Endodermal cell (in vitro differentiated cells): ENCODE data around the gene CFAP74. TPM values are rescaled to one million over a fixed set of nuclear protein-coding genes. Genes with fewer than 3 reads are reported as not detected.

Experiments used
- DNase-seq: peaks from one replicate; pipeline ENCODE4 v3.0.0-alpha.2; 2017
- H3K27ac ChIP-seq: 2 replicates; pipeline ENCODE4 v1.5.1; 2013; ENCODE audit warnings: mild to moderate bottlenecking, low read depth, low read length, moderate library complexity
- H3K27me3 ChIP-seq: 2 replicates; pipeline ENCODE4 v1.6.1; 2013; ENCODE audit warnings: mild to moderate bottlenecking, low read length, moderate library complexity; ENCODE audit not compliant: insufficient read depth, control insufficient read depth, poor library complexity, severe bottlenecking
- H3K36me3 ChIP-seq: 2 replicates; pipeline ENCODE4 v1.7.0; 2013; ENCODE audit warnings: mild to moderate bottlenecking, low read length, moderate library complexity; ENCODE audit not compliant: control insufficient read depth, insufficient read depth
- H3K4me1 ChIP-seq: one replicate; pipeline ENCODE4 v1.7.0; 2013; ENCODE audit warnings: low read length; ENCODE audit not compliant: control insufficient read depth, insufficient read depth
- H3K4me3 ChIP-seq: 2 replicates; pipeline ENCODE4 v1.5.1; 2013; ENCODE audit warnings: mild to moderate bottlenecking, low read length, moderate library complexity
- H3K9ac ChIP-seq: 2 replicates; pipeline ENCODE4 v1.6.1; 2013; ENCODE audit warnings: mild to moderate bottlenecking, low read length, moderate library complexity; ENCODE audit not compliant: poor library complexity, severe bottlenecking; ENCODE audit errors: extremely low read depth
- H3K9me3 ChIP-seq: 2 replicates; pipeline ENCODE4 v1.6.1; 2013; ENCODE audit warnings: mild to moderate bottlenecking, low read length, moderate library complexity; ENCODE audit not compliant: control insufficient read depth
- H3K27ac Mint-ChIP-seq: 2 replicates; pipeline ENCODE4 v1.8.0; 2020; ENCODE audit warnings: mixed read lengths
- H3K27me3 Mint-ChIP-seq: 2 replicates; pipeline ENCODE4 v1.8.0; 2021; ENCODE audit warnings: mild to moderate bottlenecking, mixed read lengths; ENCODE audit not compliant: insufficient read depth
- H3K36me3 Mint-ChIP-seq: 2 replicates; pipeline ENCODE4 v1.8.0; 2020; ENCODE audit warnings: low read depth, mixed read lengths
- H3K4me1 Mint-ChIP-seq: 2 replicates; pipeline ENCODE4 v1.8.0; 2020; ENCODE audit warnings: mixed read lengths
- H3K4me3 Mint-ChIP-seq: 2 replicates; pipeline ENCODE4 v1.8.0; 2020; ENCODE audit warnings: mild to moderate bottlenecking, moderate library complexity, mixed read lengths
- H3K9me3 Mint-ChIP-seq: 2 replicates; pipeline ENCODE4 v1.8.0; 2020; ENCODE audit warnings: mild to moderate bottlenecking, mixed read lengths
- CTCF ChIP-seq: fragments of 200-600 bp; sonication (generic); conservative IDR thresholded peaks from 2 replicates; pipeline ENCODE4 v1.5.0; 2021; ENCODE audit warnings: antibody characterized with exemption, mild to moderate bottlenecking
- WGBS, 2 experiments: methylation state at CpG; one replicate each; pipeline versions ENCODE4 v1.1.5 to v1.1.7; 2013; ENCODE audit warnings: missing lambda C conversion rate in 2 of 2, mixed read lengths in 1 of 2; ENCODE audit not compliant: insufficient coverage in 1 of 2, insufficient read length in 1 of 2; 5-methylcytosine and 5-hydroxymethylcytosine counted together
- total RNA-seq, 2 donors: library from RNA; stranded (reverse); fragmentation: NEBNext Ultra II Directional in 1 of 2; extraction: Animal tissue kit (Norgen Biotek cat#: 25700) in 1 of 2; gene quantifications; 2 replicates in 1 of 2; 3 replicates in 1 of 2; pipeline ENCODE4 v1.2.1, GENCODE V29; 2021

Gene CFAP74
- total RNA-seq, 2 donors from 2014 or later = 0.58 to 0.75 TPM

DNA sequence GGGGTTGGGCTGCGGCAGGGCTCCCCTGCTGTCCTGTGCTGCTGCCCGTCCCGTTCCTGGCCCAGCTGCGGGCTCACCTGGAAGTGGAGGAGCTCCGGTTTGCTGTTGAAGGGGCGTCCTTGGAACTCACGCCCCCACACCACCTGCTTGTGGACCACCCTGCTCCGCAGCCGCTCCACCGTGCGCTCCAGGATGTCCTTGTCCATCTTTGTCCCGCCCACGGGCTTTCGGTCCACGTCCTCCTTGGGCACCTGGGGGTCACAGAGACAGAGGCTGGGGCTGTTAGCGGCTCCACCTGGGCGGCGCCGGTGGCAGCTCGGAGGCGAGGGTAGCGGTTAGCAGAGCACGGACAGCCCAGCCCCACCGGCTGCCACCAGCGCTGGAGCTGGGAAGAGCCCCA, 38.8 kb downstream of the CFAP74 start:
- 89 to 91% methylated on average over 17 to 25 of the region's 25 CpGs for WGBS, 2 experiments
- H3K36me3 Mint-ChIP-seq = no peaks in the 10 kb centered on the region
- Histone ChIP-seq H3K4me3 (no peak overlapping the region), H3K9ac (no peak overlapping the region), H3K4me1 (no peaks in the 10 kb centered on the region), H3K27ac (no peak overlapping the region), H3K9me3 (no peaks in the 10 kb centered on the region), H3K27me3 (no peaks in the 10 kb centered on the region), H3K36me3 (no peaks in the 10 kb centered on the region)
- H3K4me3 Mint-ChIP-seq = no peak overlapping the region
- no peaks in the 10 kb centered on the region for H3K27me3 Mint-ChIP-seq
- no peak for DNase-seq
- peaks cover 6% of the 10 kb centered on the region for H3K4me1 Mint-ChIP-seq
- no peak overlapping the region for H3K27ac Mint-ChIP-seq
- H3K9me3 Mint-ChIP-seq = no peaks in the 10 kb centered on the region
- no peak for TF ChIP-seq CTCF

DNA sequence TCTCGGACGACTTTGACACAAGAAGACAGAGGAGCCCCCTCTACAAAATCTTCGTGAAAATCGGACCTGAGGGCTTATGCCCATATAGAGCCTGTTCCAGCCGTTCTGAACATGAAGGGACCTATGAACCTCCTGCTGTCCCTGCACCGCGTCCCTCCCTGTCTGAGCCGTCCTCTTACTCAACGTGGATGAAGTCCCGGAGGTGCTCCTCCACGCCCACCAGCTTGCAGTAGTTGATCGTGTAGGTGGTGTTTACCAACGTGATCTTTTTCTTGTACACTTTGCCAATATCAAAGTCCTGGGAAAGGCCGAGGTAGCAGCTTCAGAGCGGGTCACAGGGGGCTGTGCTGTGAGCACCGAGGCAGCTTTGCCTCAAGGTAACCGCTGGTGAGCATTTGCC, 40.0 kb downstream of the CFAP74 start:
- H3K4me3 Mint-ChIP-seq = no peak overlapping the region

DNA sequence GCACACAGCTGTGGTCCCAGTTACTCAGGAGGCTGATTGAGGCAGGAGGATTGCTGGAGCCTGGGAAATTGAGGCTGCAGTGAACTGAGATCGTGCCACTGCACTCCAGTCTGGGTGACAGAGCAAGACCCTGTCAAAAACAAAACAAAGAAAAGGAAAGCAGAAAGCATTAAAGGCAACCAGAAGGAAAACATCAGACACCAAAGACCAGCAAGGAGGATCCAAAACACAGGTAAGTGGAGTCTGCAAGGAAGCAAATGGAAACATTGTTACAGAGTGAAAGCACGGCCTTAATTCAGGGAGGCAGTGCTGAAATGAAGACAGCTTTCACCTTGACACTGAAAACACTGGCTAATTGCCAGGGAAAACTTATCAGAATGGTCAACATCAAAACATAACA, 40.8 kb downstream of the CFAP74 start:
- no peak overlapping the region for H3K27ac Mint-ChIP-seq
- H3K36me3 Mint-ChIP-seq = no peaks in the 10 kb centered on the region
- no peaks in the 10 kb centered on the region for H3K9me3 Mint-ChIP-seq
- no peaks in the 10 kb centered on the region for H3K36me3 ChIP-seq
- no peaks in the 10 kb centered on the region for H3K4me1 ChIP-seq
- TF ChIP-seq CTCF = no peak
- no peak overlapping the region for H3K4me3 Mint-ChIP-seq
- no peaks in the 10 kb centered on the region for H3K9me3 ChIP-seq
- DNase-seq = no peak
- H3K27ac ChIP-seq = no peak overlapping the region
- peaks cover 11% of the 10 kb centered on the region for H3K4me1 Mint-ChIP-seq
- H3K4me3 ChIP-seq = no peak overlapping the region
- no peaks in the 10 kb centered on the region for H3K27me3 Mint-ChIP-seq
- H3K27me3 ChIP-seq = no peaks in the 10 kb centered on the region
- WGBS, 2 experiments = 94 to 100% methylated on average over 1 to 2 of the region's 2 CpGs
- no peak overlapping the region for H3K9ac ChIP-seq

More for the DNA sequence above, 40.0 kb downstream of the CFAP74 start:
- Mint-ChIP-seq H3K27ac (no peak overlapping the region), H3K4me1 (peaks cover 6% of the 10 kb centered on the region), H3K27me3 (no peaks in the 10 kb centered on the region), H3K9me3 (no peaks in the 10 kb centered on the region), H3K36me3 (no peaks in the 10 kb centered on the region)
- TF ChIP-seq CTCF = no peak
- H3K27ac ChIP-seq = no peak overlapping the region
- no peaks in the 10 kb centered on the region for H3K4me1 ChIP-seq
- H3K4me3 ChIP-seq = no peak overlapping the region
- no peaks in the 10 kb centered on the region for H3K27me3 ChIP-seq
- no peak for DNase-seq
- no peak overlapping the region for H3K9ac ChIP-seq
- no peaks in the 10 kb centered on the region for H3K36me3 ChIP-seq
- H3K9me3 ChIP-seq = no peaks in the 10 kb centered on the region
- WGBS, 2 experiments = 90 to 94% methylated on average over 17 of the region's 17 CpGs
